Panc1 (cell line): ENCODE data around the gene CCDC57. TPM values are rescaled to one million over a fixed set of nuclear protein-coding genes. Genes with fewer than 3 reads are reported as not detected.
A peak's percentile ranks its signal among the peaks of the same experiment; 100 is the strongest.

Source experiments
- ATAC-seq: fragments of 200-7000 bp; cut with Tn5 transposase; 2 replicates; pipeline ENCODE4 v1.9.1; 2020; ENCODE audit warnings: mild to moderate bottlenecking, moderate library complexity
- BruUV-seq: library from RNA; stranded (reverse); fragments of 400-500 nt; replicated peaks from 2 replicates; lab custom pipeline; 2021; lab: Mats Ljungman, UMichigan
- CTCF ChIA-PET: fragments of 300-600 bp; sonication (Branson Sonifier 250); formaldehyde crosslinking; loops from one replicate; lab custom pipeline; 2022; ENCODE audit warnings: antibody characterized with exemption; lab: Charles Lee
- POLR2A ChIA-PET: fragments of 300-600 bp; sonication (Branson Sonifier 250); formaldehyde crosslinking; loops from one replicate; lab custom pipeline; 2022; ENCODE audit warnings: antibody characterized with exemption; lab: Charles Lee
- DNase-seq: peaks from one replicate; pipeline ENCODE4 v3.0.0-alpha.2; 2010; ENCODE audit warnings: low read depth, low spot score
- H3K27ac ChIP-seq: 2 replicates; pipeline ENCODE4 v1.5.1; 2011; ENCODE audit warnings: mild to moderate bottlenecking, low read length, inconsistent platforms
- H3K27me3 ChIP-seq: fragments of 200-500 bp; sonication (Bioruptor generic); 2 replicates; pipeline ENCODE4 v1.6.0; 2014; ENCODE audit warnings: low read length, inconsistent platforms; ENCODE audit not compliant: control insufficient read depth, insufficient read depth
- H3K36me3 ChIP-seq: fragments of 200-500 bp; sonication (Bioruptor generic); 2 replicates; pipeline ENCODE4 v1.5.1; 2014; ENCODE audit warnings: inconsistent platforms, mild to moderate bottlenecking, low read length, moderate library complexity; ENCODE audit not compliant: control insufficient read depth, insufficient read depth
- H3K4me1 ChIP-seq: 2 replicates; pipeline ENCODE4 v1.5.1; 2011; ENCODE audit warnings: inconsistent platforms, mild to moderate bottlenecking, low read length, moderate library complexity; ENCODE audit not compliant: control insufficient read depth, insufficient read depth
- H3K4me3 ChIP-seq, 2 experiments: 2 replicates each; pipeline ENCODE4 v1.5.1; 2011 to 2012; ENCODE audit warnings: low read depth in 2 of 2, low read length in 2 of 2, mild to moderate bottlenecking in 2 of 2, inconsistent platforms in 1 of 2, moderate library complexity in 1 of 2
- H3K9me3 ChIP-seq: fragments of 200-500 bp; sonication (Bioruptor generic); 2 replicates; pipeline ENCODE4 v1.5.1; 2014; ENCODE audit warnings: low read depth, mild to moderate bottlenecking, inconsistent platforms, low read length, moderate library complexity; ENCODE audit not compliant: control insufficient read depth, insufficient read depth
- CTCF ChIP-seq: fragments of 450-650 bp; IDR thresholded peaks from 2 replicates; pipeline ENCODE4 v1.5.1; 2017; ENCODE audit warnings: mild to moderate bottlenecking
- POLR2AphosphoS5 ChIP-seq: IDR thresholded peaks from 2 replicates; pipeline ENCODE4 v1.6.1; 2012; ENCODE audit warnings: mild to moderate bottlenecking, low read depth, low read length, moderate library complexity
- REST ChIP-seq, 2 experiments: IDR thresholded peaks; 2 replicates each; pipeline ENCODE4 v1.6.1; 2011 to 2012; ENCODE audit warnings: low read depth in 2 of 2, control low read depth in 1 of 2, low read length in 1 of 2, mild to moderate bottlenecking in 1 of 2, moderate library complexity in 1 of 2; ENCODE audit not compliant: insufficient read depth in 1 of 2
- SIN3A ChIP-seq: IDR thresholded peaks from 2 replicates; pipeline ENCODE4 v1.6.1; 2012; ENCODE audit warnings: low read depth, mild to moderate bottlenecking, low read length, moderate library complexity, borderline replicate concordance; ENCODE audit not compliant: insufficient read depth
- TCF7L2 ChIP-seq: IDR thresholded peaks from 2 replicates; pipeline ENCODE4 v1.6.1; 2011; ENCODE audit warnings: mild to moderate bottlenecking, low read depth, low read length, inconsistent platforms
- in situ Hi-C: cut with HindIII; loops from 2 replicates; pipeline ENCODE4 v1.10.0; 2016; ENCODE audit warnings: low sequenced_read_pairs, low pct_unique_long_range_greater_than_20kb
- intact Hi-C: fragments of 100-400 bp; cut with micrococcal nuclease; formaldehyde crosslinking; loops from one replicate; pipeline ENCODE4 v1.10.0; 2022; ENCODE audit not compliant: unreplicated experiment
- total RNA-seq: library from RNA; stranded (reverse); gene quantifications from one replicate; pipeline ENCODE4 v1.2.1, GENCODE V29; 2021; ENCODE audit not compliant: unreplicated experiment

Gene CCDC57
- total RNA-seq, 1 experiment from 2014 or later: 63.6 TPM

GRCh38 chr17:82250868-82251500 lies 38.3 kb upstream of the CCDC57 start:
- no peak for DNase-seq
- intact Hi-C loops: no loop called here
- in situ Hi-C loops: no loop called here
- Histone ChIP-seq H3K4me3 (no peak overlapping the region), H3K4me1 (peaks cover 23% of the 10 kb centered on the region), H3K9me3 (no peaks in the 10 kb centered on the region), H3K36me3 (peaks cover 23% of the 10 kb centered on the region), H3K27me3 (no peaks in the 10 kb centered on the region), H3K27ac (no peak overlapping the region; the same call in 1 of the 2 replicates)
- no peak for TF ChIP-seq SIN3A
- no peak for TF ChIP-seq TCF7L2
- TF ChIP-seq REST (IDR thresholded peaks at IDR 0.05; ENCODE audit: insufficient read depth in 1 of 2, low read depth in 2 of 2, low read length in 1 of 2): no peak
- TF ChIP-seq POLR2AphosphoS5: no peak
- no peak for TF ChIP-seq CTCF
- no peak for ATAC-seq
- POLR2A ChIA-PET: interaction anchor here (0.6 kb wide), 1 partner anchor 320 kb away, joined by 5 read pairs; no protein-coding TSS in a partner anchor
- CTCF ChIA-PET: interaction anchor here (0.6 to 1.1 kb wide), 2 partner anchors 8 to 72 kb away, joined by 13 to 15 read pairs; no protein-coding TSS in a partner anchor
- TSS peak; percentile 22 for BruUV-seq

GRCh38 chr17:82249896-82250581 lies 37.4 kb upstream of the CCDC57 start:
- intact Hi-C loops: no loop called here
- Histone ChIP-seq H3K4me3 (no peak overlapping the region), H3K36me3 (peaks cover 19% of the 10 kb centered on the region), H3K27me3 (no peaks in the 10 kb centered on the region), H3K4me1 (peaks cover 27% of the 10 kb centered on the region), H3K27ac (no peak overlapping the region; the same call in 1 of the 2 replicates), H3K9me3 (no peaks in the 10 kb centered on the region)
- BruUV-seq: no TSS peak
- ChIA-PET POLR2A (no interaction called here), CTCF (interaction anchor here (1.1 kb wide), 1 partner anchor 73 kb away, joined by 15 read pairs; no protein-coding TSS in a partner anchor)
- DNase-seq: no peak
- no peak for ATAC-seq
- TF ChIP-seq REST (IDR thresholded peaks at IDR 0.05; ENCODE audit: insufficient read depth in 1 of 2, low read depth in 2 of 2, low read length in 1 of 2) (no peak), CTCF (no peak), SIN3A (no peak), POLR2AphosphoS5 (no peak; the same call in 1 of the 2 replicates), TCF7L2 (no peak)
- in situ Hi-C loops: no loop called here
